Gastrocnemius medialis (tissue), 4 donors: Measurements from ENCODE around the gene SYMPK. TPM values are rescaled to one million over a fixed set of nuclear protein-coding genes. Genes with fewer than 3 reads are reported as not detected.

Experiments
- ATAC-seq, 2 donors: fragments of 150-250 bp; one replicate each; pipeline ENCODE4 v1.9.1; 2016
- DNase-seq, 2 donors: peaks; one replicate each; pipeline ENCODE4 v3.0.0-alpha.2; 2019
- H3K27ac ChIP-seq, 4 donors: fragments of 200-600 bp; sonication (generic); 1 replicate in 1 of 4; 2 replicates in 3 of 4; pipeline ENCODE4 v1.5.1; 2016 to 2018; ENCODE audit warnings: mild to moderate bottlenecking in 2 of 4, moderate library complexity in 1 of 4
- H3K27me3 ChIP-seq, 3 donors: fragments of 200-600 bp; sonication (generic) in 2 of 3; 1 replicate in 1 of 3; 2 replicates in 2 of 3; pipeline versions ENCODE4 v1.5.1 to v1.6.0; 2016 to 2019; ENCODE audit warnings: mild to moderate bottlenecking in 1 of 3, moderate library complexity in 1 of 3
- H3K36me3 ChIP-seq, 2 donors: fragments of 200-600 bp; sonication (generic) in 1 of 2; one replicate each; pipeline ENCODE4 v1.5.1; 2017 to 2018
- H3K4me1 ChIP-seq, 2 donors: fragments of 200-600 bp; sonication (generic) in 1 of 2; one replicate each; pipeline ENCODE4 v1.5.1; 2016 to 2017; ENCODE audit warnings: mild to moderate bottlenecking in 2 of 2
- H3K4me3 ChIP-seq, 4 donors: fragments of 200-600 bp; sonication (generic) in 3 of 4; 1 replicate in 1 of 4; 2 replicates in 3 of 4; pipeline ENCODE4 v1.5.1; 2016 to 2019; ENCODE audit warnings: mild to moderate bottlenecking in 2 of 4
- H3K9me3 ChIP-seq, 3 donors: fragments of 200-600 bp; sonication (generic) in 2 of 3; 1 replicate in 1 of 3; 2 replicates in 2 of 3; pipeline ENCODE4 v1.5.1; 2016 to 2019
- POLR2A ChIP-seq, 2 donors: fragments of 450-650 bp; IDR thresholded peaks; one replicate each; pipeline ENCODE4 v1.6.1; 2017; ENCODE audit warnings: antibody characterized with exemption in 2 of 2, mild to moderate bottlenecking in 2 of 2, moderate library complexity in 2 of 2
- in situ Hi-C, 4 donors: fragments of 200-750 bp; cut with MboI; loops; one replicate each; pipeline versions ENCODE4 v1.15.0 to v1.8.0; 2017; ENCODE audit warnings: low sequenced_read_pairs in 4 of 4
- intact Hi-C: fragments of 100-400 bp; cut with DNase I; formaldehyde crosslinking; loops from one replicate; pipeline ENCODE4 v1.15.1; 2023; ENCODE audit warnings: low total_unique reads
- total RNA-seq, 4 donors: library from RNA; depleted of rRNA; stranded (reverse); fragments of >200 nt; gene quantifications; one replicate each; pipeline versions ENCODE4 v1.1.0 to v1.2.3, GENCODE V29; 2016
- TF ChIP-seq, protein P1 (sequence below), 5 experiments: fragments of 450-650 bp in 3 of 5; fragments of 200-600 bp in 2 of 5; sonication (generic) in 2 of 5; IDR thresholded peaks in 4 of 5; conservative IDR thresholded peaks in 1 of 5; 1 replicate in 4 of 5; 2 replicates in 1 of 5; pipeline ENCODE4 v1.5.1; 2016 to 2019; ENCODE audit warnings: antibody characterized with exemption in 5 of 5, mild to moderate bottlenecking in 3 of 5, moderate library complexity in 3 of 5

SYMPK gene
- total RNA-seq, 4 donors from 2014 or later, result 14.1 to 64.6 (median 34.9) TPM

DNA sequence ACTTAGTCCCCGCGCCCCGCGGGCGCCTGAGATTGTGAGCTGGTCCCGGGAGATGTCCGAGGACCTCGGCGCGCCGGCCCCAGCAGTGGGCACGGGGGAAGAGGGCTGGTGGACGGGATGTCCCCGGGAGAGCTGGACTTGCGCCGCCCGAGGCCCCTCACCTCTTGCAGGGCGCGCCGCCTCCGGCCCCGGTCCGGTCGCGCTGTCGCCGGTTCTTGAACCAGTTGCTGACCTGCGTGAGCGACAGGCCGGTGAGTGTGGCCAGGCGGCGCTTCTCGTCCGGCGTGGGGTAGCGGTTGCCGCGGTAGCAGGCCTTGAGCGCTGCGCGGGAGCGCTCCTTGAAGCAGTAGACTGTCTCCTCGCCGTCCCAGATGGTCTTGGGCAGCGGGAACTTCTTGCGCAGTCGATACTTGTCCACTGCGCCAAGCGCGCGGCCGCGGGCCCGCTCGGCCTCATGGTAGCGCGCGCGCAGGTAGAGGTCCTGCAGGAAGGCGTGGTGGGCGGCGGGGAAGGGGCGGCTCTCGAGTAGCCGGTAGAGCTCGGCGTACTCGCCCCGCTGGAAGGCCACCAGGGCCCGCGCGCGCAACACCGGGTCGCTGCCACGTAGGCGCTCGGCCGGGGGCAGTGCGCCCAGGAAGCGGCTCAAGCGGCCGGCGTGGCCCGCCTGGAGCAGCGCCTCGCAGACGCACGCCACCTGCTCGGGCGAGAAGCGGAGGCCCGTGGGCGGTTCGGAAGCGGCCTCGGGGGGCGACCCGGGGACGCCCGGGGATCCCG, 94.9 kb downstream of the SYMPK start:
- peaks cover 0 to 3% of the 10 kb centered on the region in 2 donors for H3K36me3 ChIP-seq
- peaks cover 28 to 50% of the 10 kb centered on the region in 2 donors for H3K4me1 ChIP-seq
- H3K27ac ChIP-seq, result peak overlapping the region; percentile 95 to 99 (median 97)
- peak; percentile 20 to 23 for ATAC-seq
- TF ChIP-seq, protein P1, sequence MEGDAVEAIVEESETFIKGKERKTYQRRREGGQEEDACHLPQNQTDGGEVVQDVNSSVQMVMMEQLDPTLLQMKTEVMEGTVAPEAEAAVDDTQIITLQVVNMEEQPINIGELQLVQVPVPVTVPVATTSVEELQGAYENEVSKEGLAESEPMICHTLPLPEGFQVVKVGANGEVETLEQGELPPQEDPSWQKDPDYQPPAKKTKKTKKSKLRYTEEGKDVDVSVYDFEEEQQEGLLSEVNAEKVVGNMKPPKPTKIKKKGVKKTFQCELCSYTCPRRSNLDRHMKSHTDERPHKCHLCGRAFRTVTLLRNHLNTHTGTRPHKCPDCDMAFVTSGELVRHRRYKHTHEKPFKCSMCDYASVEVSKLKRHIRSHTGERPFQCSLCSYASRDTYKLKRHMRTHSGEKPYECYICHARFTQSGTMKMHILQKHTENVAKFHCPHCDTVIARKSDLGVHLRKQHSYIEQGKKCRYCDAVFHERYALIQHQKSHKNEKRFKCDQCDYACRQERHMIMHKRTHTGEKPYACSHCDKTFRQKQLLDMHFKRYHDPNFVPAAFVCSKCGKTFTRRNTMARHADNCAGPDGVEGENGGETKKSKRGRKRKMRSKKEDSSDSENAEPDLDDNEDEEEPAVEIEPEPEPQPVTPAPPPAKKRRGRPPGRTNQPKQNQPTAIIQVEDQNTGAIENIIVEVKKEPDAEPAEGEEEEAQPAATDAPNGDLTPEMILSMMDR (IDR thresholded peaks at IDR 0.05 in 4 of 5, conservative IDR thresholded peaks at IDR 0.05 in 1 of 5), result no peak
- peak in 1 of 2 donors; percentile 68 for TF ChIP-seq POLR2A (IDR thresholded peaks at IDR 0.05)
- peak overlapping the region; percentile 74 to 90 (median 82) for H3K4me3 ChIP-seq
- H3K9me3 ChIP-seq, result no peaks in the 10 kb centered on the region
- intact Hi-C loops (loop anchor here (2.0 to 5.0 kb wide), 4 partner anchors 36 to 1021 kb away; partner anchors contain the start of genes BCL3, FBXO46, IRF2BP1 and MEIOSIN), in situ Hi-C loops (no loop called here)
- no peaks in the 10 kb centered on the region for H3K27me3 ChIP-seq
- peak; percentile 62 to 81 for DNase-seq

DNA sequence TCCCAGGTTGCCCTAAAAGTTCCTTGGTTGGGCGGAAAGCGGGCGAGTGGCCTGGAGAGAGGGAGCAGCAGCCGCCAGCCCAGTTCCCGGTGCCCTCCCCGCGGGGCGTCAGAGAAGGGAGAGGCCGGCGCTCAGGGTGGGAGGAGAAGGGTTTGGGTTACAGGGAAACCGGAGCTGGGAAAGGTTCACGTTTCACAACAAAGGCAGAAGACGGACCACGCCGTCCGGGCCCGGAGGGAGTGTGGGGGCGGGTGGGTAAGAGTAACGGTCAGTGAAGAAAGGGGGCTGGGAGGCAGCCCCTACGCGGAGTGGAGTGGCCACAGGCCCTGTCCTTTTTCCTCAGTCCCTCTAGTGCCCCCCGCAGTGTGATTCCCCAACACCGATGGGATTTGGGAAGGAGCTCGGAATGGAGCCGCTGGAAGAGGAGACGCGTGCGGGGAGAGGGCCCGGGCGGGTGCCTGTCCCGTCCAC, 95.5 kb downstream of the SYMPK start:
- peaks cover 28 to 50% of the 10 kb centered on the region in 2 donors for H3K4me1 ChIP-seq
- DNase-seq (peak; percentile 84), ATAC-seq (peak; percentile 9 to 41)
- no peaks in the 10 kb centered on the region for H3K27me3 ChIP-seq
- H3K36me3 ChIP-seq, result no peaks in the 10 kb centered on the region
- intact Hi-C loops, result loop anchor here (5.0 kb wide), 3 partner anchors 35 to 1020 kb away; partner anchors contain the start of genes BCL3, FBXO46, IRF2BP1 and MEIOSIN
- TF ChIP-seq, protein P1 (IDR thresholded peaks at IDR 0.05 in 4 of 5, conservative IDR thresholded peaks at IDR 0.05 in 1 of 5), result no peak
- peak; percentile 69 to 83 for TF ChIP-seq POLR2A (IDR thresholded peaks at IDR 0.05)
- H3K27ac ChIP-seq, result peak overlapping the region; percentile 95 to 99 (median 97)
- H3K9me3 ChIP-seq, result no peaks in the 10 kb centered on the region
- in situ Hi-C loops, result no loop called here
- H3K4me3 ChIP-seq, result peak overlapping the region; percentile 74 to 90 (median 82)

DNA sequence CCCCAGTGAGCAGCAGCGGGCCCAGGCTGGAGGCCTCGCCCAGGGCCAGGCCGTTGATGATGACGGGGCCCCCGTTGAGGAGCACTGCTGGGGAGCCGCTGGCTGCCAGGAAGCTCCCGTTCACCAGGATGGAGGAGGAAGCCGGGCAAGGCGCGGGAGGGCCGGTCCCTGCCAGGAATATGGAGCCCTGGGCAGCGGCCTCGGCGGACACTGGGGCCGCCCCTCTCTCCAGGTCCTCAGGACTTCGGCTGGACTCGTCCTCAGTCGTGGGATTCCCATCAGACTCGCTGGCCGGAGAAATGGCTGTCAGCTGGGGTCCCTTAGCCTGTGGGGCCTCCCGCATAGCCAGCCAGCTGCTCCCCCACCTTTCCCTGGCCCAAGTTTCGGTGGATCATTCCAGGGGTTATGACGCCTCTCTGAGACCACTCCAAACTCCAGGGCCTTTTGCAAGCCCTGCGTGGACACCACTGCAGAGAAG, 96.0 kb downstream of the SYMPK start:
- in situ Hi-C loops, result no loop called here
- DNase-seq (no peak), ATAC-seq (no peak)
- no peaks in the 10 kb centered on the region for H3K9me3 ChIP-seq
- peak overlapping the region; percentile 95 to 99 (median 97) for H3K27ac ChIP-seq
- intact Hi-C loops, result loop anchor here (5.0 kb wide), 3 partner anchors 35 to 1020 kb away; partner anchors contain the start of genes BCL3, FBXO46, IRF2BP1 and MEIOSIN
- H3K27me3 ChIP-seq, result no peaks in the 10 kb centered on the region
- peaks cover 28 to 50% of the 10 kb centered on the region in 2 donors for H3K4me1 ChIP-seq
- no peaks in the 10 kb centered on the region for H3K36me3 ChIP-seq
- peak overlapping the region; percentile 74 to 90 (median 82) for H3K4me3 ChIP-seq
- TF ChIP-seq POLR2A (IDR thresholded peaks at IDR 0.05), result no peak
- TF ChIP-seq, protein P1 (IDR thresholded peaks at IDR 0.05 in 4 of 5, conservative IDR thresholded peaks at IDR 0.05 in 1 of 5), result no peak

DNA sequence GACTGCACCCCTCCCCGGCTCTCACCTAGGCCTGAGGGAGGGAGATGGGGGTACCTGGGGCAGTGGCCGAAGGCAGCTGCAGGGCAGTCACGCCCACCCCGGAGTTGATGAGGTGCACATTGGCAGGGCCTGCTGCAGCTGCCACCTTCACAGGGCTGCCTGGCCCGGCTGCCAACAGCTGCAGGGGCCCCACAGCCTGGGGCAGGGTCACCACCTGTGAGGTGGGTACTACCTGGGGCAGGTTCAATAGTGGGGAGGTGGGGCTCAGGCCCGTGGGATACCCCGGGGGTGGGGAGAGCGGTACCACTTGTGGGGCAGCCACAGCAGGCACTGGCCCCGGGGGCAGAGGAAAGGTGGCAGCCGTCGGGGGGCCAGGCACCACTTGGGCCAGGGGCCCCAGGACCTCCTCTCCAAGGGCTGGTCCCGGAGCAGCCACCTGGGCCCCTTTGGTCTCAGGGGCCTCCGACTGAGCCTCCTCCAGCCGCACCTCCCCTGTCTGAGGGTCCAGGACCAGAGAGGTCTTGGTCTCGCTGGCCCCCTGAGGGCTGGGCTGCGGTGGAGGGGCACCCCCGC, 96.6 kb downstream of the SYMPK start:
- no peak for TF ChIP-seq POLR2A (IDR thresholded peaks at IDR 0.05)
- TF ChIP-seq, protein P1 (IDR thresholded peaks at IDR 0.05 in 4 of 5, conservative IDR thresholded peaks at IDR 0.05 in 1 of 5), result no peak
- Histone ChIP-seq H3K36me3 (no peaks in the 10 kb centered on the region), H3K27me3 (no peaks in the 10 kb centered on the region), H3K4me3 (peak overlapping the region; percentile 74 to 90 (median 82)), H3K4me1 (peaks cover 28 to 50% of the 10 kb centered on the region in 2 donors), H3K9me3 (no peaks in the 10 kb centered on the region), H3K27ac (peak overlapping the region; percentile 95 to 99 (median 97))
- ATAC-seq (no peak), DNase-seq (no peak)
- intact Hi-C loops, result loop anchor here (5.0 kb wide), 3 partner anchors 34 to 1019 kb away; partner anchors contain the start of genes BCL3, FBXO46, IRF2BP1 and MEIOSIN
- in situ Hi-C loops, result no loop called here
